T-helper 22 cell (primary cell): ENCODE data around the gene LAMTOR2.
A peak's percentile ranks its signal among the peaks of the same experiment; 100 is the strongest.
"Not testable (repeated sequence)": the region's sequence is repeated elsewhere in the genome, so short reads cannot be mapped to it uniquely, and the experiment has no call there.

ENCODE experiments used
- DNase-seq: peaks from one replicate; pipeline ENCODE4 v3.0.0-alpha.2; 2020; ENCODE audit warnings: low read depth

LAMTOR2 gene

DNA sequence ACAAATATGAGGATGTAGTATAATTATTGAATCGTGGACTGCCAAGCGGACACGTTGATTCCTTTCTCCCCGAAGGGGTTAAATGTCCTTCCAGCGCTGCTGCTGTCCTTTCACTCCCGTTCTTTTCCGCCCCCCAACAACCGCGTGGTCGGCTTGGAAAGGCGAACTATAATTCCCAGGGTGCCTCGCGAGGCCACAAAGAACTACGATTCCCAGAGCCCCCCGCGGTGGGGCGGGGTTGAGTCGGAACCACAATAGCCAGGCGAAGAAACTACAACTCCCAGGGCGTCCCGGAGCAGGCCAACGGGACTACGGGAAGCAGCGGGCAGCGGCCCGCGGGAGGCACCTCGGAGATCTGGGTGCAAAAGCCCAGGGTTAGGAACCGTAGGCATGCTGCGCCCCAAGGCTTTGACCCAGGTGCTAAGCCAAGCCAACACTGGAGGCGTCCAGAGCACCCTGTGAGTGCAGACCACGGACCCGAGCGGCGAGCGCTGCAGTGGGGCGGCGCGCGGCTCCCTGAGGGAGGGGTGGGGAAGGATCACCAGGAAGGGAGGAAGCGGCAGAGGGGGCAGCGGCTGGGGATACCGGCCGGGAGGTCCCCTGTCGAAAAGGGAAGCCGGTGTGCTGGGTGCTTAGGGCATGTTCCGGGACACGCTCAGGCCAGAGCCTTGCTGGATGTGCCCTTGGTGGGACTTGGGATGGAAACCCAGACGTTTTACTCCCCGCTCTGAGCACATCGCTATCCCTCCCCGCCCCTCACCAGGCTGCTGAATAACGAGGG lies at the start of gene LAMTOR2:
TSS of gene LAMTOR2 (plus strand) at position 283 of the 781 bp plus-strand sequence. CDS start at position 391, 108 bp downstream.
- peak; percentile 91 for DNase-seq

DNA sequence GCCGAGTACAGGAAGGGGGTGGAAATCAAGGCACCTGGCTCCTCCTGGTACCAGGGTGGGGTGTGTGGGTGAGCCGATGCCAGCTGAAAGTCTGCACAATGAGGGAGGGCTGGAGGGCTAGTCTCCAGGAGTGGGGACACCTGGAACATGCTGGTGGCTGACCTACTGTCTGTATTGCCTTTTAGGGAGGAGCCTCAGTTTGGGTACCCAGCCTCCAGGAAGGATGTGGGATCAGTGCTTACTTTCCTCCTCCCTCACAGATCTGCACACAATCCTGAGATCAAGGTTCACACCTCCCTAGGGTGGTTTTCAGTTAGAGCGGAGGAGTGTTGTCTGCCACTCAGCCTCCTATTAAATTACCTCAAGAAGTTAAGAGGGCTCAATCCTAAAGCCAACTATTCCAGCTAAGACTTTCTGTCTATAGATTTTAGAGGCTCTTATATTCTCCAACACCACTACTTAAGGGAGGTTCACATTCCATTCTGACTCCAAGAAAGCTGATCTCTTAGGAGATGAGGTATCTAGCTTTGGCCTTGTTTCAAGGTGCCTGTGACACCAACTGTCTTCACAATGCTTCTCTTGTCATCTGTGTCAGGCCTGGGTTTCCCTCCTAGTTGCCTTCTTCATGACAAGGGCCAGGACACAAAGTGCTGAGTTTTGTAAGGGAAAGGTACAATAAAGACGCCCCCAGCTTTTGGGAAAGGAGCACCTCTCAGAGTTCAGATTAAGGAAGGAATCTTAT lies 49.6 kb upstream of the LAMTOR2 start:
- DNase-seq = no peak

DNA sequence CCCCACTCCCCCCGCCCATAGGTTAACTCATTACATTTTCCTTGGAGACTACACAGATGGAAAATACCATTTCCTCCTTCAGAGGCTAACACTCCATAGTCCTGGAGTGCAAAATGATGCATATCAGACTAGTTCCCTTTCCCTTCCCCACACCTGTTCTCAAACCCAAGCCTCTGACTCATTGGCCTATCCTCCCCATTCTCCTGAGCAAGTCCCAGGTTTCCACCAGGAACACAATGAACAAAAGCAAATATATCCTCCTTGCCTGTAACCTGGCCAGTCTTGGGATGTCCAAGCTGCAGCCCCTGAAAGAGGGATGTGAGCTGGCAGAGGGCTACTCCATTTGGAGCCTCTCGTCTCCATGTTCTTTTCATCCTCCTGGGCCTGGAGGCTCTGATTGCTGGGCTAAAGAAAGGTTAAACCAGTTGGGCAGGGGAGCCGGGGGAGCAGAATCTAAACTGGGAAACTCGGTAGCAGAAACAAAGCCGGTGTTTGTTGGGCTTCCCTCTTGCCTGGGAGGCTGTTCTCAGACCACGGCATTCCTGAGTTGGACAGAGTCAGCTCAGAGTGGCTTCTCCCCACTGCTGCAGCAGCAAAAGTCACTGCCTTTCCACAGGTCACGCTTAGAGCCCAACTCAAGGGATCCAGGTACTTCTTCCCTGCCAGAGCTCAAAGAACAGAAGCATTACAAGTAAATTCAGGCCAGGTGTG lies 47.8 kb upstream of the LAMTOR2 start:
- DNase-seq = no peak

DNA sequence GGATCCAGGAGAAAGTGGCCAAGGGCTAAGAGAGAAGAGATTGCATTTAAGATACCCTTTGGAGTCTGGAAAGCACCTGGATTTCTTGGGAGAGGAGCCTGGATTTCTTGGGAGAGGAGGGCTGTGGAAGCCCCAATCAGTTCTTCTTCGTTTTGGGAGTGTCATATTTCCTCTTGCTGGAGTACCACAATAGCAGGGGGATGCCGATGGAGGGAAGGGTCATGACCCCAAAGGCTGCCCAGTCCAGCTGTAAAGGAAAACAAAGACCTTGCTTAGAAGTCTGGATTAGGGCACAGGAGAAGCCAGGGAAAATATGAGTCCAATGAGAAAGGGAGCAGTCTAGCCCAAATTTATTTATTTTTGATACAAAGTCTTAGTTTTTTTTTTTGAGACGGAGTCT lies 45.2 kb upstream of the LAMTOR2 start:
- no peak for DNase-seq

DNA sequence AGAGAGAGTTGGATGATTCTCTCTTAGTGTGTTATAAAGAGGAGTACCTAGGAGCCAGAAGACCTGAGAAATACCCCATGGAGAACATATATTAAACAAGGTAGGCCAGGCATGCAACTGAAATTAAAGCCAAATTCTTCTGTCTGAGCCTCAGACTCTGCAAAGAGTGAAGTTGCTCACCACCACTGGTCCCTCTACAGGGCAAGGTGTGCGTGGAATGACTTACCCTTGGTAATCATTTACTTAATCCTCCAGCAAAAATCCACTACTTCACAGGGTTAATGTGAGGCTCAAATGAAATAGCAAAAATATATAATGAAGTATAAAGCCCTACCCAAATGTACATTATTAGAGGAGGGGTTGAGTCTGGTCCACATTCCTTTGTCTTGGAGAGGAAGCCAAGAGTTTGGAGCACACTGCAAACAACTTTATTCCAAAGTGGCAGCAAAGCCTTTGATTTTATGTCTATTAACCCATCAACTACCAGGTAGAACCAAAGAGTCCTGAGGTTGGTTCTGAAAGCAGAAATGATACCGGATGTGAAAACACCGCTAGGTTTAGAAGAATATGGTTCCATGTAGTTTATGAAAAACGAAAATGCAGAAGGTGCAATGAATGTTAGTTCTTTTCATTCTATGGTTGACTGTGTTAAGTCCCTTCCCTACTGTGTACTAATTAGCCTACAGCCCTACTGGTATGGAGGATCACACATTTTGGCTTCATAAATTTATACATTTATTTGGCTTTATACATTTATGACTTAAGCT lies 42.3 kb upstream of the LAMTOR2 start:
- DNase-seq = no peak

DNA sequence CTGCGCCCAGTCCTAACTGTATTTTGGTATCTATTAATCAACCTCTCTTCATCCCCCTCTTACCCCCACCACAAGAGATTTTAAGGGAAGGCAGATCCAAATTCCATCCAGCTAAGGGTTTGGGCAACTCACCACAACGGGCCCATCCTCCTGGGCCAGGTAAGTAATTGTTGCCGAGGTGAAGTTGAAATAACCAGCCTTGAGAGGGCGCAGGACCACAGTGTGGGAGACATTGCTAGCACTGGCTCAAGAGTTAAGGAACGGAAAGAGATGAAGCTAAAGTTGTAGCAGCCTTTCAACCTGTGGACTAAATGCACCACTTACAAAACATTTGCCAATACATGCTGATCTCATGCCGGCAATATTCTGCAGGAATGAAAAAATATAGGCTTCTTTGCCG lies 39.8 kb upstream of the LAMTOR2 start:
- no peak for DNase-seq

DNA sequence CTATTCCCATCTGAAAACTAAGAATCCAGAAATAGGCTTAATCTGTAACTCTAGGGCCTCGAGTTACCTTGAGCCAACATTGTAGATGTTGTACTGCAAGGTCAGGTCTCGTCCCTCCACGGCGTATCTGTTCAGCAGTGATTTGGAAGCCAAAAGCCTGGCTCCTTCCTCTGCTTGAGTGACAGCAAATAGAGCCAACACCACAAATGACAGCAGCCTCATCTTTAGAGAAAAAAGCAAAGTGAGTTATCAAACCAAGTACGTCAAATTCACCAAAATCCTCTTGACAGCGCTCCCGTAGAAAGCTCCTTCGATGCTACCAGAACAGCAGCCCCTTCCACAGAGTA lies 34.7 kb upstream of the LAMTOR2 start:
- no peak for DNase-seq

DNA sequence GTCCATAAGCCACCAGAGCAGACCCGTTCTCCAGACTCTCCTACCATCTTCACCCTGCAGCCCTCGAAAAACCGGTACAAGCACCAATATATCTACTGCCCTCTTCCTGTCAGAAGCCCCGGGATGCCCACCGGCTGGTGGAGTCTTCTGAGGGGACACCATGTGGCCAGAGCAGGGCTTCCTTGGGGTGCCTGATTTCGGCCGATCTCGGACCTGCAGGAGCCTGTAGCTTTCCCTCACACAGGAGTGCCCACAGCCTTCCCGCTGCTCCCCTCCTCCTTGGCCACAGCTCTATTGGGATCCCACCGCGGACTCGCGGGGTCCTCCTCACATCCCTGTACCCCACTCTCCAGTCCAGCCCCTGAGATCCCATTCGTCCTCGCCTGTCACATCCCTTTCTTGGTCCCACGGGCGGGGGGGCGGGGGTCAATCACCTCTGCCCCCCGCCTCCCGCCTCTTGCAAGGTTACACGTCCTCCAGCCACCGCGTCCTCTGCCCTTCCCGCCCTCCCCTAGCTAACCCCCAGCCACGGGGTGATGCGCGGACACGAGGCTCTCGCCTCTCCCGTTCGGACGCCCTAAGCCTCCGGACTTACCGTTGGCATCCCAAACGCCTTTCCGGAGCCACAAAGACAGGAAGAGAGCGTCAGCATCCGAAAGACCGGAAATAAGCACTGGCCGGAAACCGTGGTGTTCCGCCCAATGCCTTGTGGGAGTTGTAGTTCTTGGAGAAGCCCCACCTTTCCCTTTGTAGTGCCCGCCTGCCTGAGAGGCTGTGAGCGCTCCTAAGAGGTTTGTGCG lies 34.1 kb upstream of the LAMTOR2 start, which contains the start of gene SSR2:
TSS of gene SSR2 (minus strand) at position 659 of the 800 bp plus-strand sequence. CDS start 784 bp downstream, outside the sequence.
- peak; percentile 79 for DNase-seq

DNA sequence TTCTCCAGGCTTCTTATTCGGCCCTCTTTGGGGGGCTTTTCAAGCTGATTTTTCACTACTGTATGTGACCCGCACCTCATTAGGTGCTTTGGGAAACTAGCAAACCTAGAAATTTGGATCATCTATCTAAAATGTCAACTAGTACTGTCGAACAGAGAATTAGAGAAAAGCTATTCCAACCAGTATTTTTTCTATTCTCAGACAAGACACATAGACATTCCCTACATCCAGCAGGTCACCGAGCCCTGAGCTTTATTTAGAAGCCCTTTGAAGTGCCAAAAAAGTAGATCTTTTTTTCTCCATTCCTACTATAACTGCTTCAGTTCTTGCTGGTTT lies 33.5 kb upstream of the LAMTOR2 start:
- no peak for DNase-seq

DNA sequence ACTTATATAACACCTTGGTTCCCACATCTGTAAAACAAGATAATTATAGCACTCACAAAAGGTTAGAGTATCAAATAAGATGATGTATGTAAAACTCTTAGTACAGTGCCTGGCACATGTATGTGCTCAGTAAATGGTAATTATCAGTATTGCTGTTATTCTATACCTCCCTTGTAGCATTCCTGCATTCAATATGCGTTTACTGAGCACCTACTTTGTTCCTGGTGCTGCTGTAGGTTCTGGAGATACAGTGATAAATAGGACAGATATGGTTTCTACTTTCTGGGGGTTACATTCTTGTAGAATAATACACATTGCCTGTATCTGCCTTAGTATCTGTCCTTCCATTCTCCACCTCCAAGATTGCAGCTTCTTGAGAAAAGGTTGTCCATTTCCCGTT lies 32.6 kb upstream of the LAMTOR2 start:
- no peak for DNase-seq

DNA sequence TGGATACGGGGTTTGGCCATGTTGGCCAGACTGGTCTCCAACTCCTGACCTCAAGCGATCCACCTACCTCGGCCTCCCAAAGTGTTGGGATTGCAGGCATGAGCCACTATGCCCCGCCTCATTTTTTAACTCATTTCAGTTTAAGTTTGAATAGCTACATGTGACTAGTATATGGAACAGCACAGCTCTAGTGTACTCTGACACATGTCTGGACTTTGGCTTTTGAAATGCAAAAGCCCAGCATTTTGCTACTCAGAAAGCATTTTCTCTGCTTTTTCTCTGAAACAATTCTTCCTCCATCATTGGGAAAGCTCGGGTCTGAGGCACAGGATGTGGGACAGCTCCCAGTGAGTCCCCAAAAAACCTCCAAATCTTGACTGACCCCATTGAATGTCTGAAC lies 29.8 kb upstream of the LAMTOR2 start:
- no peak for DNase-seq

DNA sequence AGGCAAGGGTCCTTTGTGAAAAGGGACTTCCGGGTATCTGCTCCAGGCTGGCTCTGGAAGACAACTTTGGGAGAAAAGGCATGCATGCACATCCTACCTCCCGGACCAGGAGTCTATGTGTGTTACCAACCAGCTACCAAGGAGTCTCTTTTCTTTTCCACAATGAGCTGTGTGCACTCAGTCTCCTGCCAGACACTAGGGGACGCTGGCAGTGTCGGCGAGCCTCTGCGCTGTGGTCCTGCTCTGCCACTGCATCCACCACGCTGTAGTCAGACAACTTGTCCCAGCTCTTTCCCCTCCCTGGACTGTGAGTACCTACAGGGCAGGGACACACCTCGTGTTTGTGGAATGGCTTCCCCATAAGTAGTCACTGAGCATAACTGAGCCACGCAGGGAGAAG lies 28.7 kb upstream of the LAMTOR2 start:
- DNase-seq = no peak

DNA sequence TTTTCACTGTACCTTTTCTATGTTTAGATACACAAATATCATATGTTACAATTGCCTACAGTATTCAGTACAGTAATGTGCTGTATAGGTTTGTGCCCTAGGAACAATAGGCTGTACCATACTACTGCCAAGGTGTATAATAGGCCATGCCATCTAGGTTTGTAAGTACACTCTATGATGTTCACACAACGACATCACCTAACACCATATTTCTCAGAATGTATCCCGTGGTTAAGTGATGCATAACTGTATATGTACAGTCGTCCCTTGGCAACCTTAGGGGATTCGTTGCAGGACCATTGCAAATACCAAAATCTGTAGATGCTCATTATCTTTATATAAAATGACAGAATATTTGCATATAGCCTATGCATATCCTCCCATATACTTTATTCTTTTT lies 28.0 kb upstream of the LAMTOR2 start:
- DNase-seq = no peak

DNA sequence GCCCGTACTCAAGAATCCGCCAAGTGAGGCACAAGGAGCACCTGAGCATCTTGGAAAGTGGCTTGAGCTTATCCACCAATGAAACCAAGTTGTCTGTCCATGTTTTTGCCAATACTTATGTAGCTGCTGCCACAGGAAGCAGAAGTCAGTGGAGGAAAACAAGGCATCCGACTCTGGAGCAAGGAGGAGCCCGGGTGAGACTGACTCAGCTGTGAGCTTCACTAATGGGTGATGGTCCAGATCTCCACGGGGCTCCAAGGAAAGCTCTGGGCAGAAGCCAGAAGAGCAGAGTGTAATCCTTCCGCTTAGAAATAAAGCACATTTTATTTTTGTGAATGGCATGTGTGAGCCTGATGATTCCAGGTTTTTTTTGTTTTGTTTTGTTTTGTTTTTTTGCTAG lies 21.6 kb upstream of the LAMTOR2 start:
- no peak for DNase-seq

DNA sequence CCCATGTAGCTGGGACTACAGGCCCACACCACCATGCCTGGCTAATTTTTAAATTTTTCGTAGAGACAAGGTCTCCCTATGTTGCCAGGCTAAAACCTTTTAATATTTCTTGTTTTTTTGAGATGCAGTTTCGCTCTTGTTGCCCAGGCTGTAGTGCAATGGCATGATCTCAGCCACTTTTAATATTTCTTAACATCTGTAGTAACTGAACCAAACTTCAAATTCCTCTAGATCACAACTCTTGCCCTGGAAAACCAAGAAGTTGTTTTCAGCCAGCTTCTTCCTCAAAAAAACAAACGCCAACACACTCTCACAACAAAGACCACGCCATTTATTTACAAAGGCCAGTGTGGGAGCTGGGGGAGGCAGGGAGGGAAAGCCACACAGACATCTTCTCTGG lies 19.6 kb upstream of the LAMTOR2 start:
- not testable (repeated sequence) for DNase-seq

DNA sequence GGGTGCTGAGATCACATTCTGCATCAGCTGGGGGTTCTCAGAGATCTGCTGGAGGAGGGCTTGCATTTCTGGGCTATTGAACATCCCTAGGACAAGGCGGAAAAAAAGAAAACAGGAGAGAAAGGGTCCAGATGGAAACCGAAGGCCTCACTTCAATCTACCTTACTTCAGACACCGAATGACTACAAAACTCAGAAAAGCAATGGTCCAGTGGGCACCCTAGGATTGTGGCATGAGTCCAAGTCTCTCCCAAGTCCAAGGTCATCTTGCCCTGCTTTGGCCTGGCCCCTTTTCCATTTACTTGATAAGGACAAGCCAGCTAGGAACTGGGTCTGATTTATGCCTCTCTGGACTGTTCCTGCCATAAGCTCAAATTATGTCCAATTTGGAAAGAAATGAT lies 11.8 kb upstream of the LAMTOR2 start:
- no peak for DNase-seq

DNA sequence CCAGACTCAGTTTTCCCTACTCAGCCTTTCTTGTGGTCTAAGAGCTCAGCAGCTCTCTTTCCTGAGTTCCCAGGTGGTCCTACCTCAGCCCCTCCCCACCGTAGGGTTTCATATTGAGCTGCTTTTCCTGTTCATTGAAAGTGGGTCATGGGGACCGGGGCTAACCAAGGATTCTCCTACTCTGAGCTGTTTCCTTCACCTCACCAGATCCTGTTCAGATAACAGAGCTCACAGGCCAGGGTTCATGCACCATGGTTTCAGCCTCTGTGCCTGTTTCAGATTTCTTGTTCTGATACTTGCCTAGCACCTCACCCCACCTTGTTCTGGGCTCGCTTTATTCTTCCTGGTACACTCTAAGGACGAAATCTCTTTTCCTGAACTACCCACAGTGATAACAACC lies 9.5 kb upstream of the LAMTOR2 start:
- no peak for DNase-seq

DNA sequence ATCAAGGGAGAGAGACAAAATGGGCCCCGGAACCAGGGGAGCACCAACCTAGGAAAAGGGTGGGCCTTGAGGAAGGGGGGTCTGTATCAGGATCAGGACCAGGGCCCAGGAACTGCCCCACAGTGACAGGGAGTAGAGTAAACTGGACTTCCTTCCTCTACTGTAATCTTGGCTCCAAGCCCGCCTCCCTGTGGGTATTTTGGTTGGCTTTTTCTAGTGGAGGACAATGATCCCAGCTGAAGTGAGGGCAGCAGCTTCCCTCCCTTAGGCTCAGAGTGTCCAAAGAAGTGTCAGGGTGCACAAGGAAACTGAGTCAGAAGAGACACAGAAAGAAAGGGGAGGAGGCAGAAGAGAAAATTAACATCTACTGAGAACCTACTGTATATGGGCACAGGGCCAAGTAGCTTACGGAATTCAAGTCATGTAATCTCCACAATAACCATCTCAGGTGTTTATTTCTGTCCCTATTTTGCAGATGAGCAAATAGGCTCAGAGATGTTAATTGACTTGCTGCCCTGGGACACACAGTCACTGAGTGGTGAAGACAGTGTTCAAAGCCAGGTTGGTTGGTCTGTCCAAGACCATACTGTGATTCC lies 5.8 kb upstream of the LAMTOR2 start:
- DNase-seq = no peak

DNA sequence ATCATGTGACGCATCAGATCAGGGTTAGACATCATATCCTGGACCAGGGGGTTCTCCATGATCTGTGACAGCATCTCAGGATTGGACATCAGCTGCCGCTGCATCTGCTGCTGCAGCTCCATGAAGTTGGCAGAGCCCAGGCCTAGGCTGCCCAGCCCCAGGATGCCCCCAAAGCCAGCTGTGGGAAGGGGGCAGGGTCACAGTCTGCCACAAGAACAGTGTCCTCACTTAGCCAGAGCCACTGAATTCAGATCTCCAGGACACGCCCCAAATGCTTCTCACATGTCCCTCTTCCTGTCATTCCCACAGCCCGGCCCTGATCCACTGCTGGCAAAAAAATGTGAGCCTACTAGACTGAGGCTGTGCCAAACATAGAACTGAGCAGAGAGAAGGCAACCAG lies 4.2 kb upstream of the LAMTOR2 start:
- DNase-seq = no peak

DNA sequence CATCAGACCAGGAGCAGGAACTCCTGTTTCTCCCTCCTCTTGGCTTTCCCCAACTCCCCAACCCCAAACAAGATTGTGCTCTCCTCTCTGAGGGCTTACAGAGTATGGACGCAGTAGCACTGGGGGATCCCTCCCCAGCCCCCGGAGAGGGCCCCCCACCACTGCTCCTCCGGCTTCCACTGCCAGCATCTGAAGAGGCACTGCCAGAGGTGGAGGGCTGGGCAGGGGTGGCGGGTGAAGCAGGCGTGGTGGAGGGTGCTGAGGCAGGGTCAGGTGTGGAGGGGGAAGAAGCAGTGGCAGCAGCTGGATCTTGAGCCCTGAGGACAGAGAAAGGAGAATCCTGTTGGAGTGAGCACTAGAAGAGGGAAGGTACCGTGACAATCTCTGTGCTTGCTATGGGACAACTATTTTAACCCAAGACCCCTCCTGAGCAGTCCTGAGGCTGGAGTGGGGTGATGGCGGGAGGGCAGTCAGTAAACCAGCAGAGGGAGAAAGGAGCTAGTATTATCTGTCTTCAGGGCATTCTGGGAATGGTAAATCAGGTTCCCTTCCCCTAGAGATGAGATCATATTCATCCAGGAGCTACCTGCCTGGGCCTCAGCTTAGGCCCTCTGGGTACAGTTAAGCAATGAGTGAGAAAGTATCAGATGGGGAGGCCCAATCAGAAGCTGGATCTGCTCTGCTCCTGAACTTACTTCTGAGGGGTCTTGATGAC lies 3.4 kb upstream of the LAMTOR2 start:
- no peak for DNase-seq
